Activated CD8-positive, alpha-beta memory T cell treated with anti-CD3 and anti-CD28 coated beads for 48 hours (primary cell): ENCODE measurements around the gene AURKAIP1.
"Not testable (repeated sequence)": the region's sequence is repeated elsewhere in the genome, so short reads cannot be mapped to it uniquely, and the experiment has no call there.

Source experiments
- DNase-seq, 3 experiments: peaks; one replicate each; pipeline ENCODE4 v3.0.0-alpha.2; 2020; ENCODE audit warnings: low read depth in 2 of 3, low spot score in 2 of 3

The AURKAIP1 gene

GRCh38 chr1:1387098-1388077, 12.4 kb upstream of the AURKAIP1 start:
- no peak for DNase-seq

DNA sequence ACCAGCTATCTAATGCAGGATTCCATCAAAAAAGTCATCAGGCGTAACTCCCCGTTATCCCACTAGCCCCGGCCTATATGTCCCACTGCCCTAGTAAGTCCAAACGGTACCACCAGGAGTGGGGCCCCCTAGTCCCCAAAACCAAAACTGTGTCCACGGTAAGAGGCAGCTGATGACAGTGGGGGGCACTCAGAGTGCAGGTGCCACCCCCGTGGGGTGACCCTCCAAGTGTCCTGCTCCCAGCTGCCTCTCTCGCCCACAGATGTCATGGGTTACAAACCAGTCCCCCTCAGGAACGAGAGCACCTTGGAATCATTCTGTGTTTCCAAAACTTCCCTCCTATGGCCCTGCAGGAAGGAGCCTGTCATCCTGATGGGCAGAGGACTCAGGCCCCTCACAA, 10.9 kb upstream of the AURKAIP1 start:
- no peak for DNase-seq

DNA sequence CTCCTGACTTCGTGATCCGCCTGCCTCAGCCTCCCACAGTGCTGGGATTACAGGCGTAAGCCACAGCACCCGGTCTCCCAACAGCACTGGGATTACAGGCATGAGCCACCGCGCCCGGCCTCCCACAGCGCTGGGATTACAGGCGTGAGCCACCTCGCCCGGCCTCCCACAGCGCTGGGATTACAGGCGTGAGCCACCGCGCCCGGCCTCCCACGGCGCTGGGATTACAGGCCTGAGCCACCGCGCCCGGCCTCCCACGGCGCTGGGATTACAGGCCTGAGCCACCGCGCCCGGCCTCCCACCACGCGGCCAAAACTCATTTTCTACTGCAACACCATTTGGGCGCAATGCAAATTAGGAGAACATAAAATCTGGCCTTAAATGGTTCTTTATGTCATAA, 10.3 kb upstream of the AURKAIP1 start:
- not testable (repeated sequence) for DNase-seq

- no peak for DNase-seq
Measured at GRCh38 chr1:1381294-1381693, 6.3 kb upstream of the AURKAIP1 start.

DNA sequence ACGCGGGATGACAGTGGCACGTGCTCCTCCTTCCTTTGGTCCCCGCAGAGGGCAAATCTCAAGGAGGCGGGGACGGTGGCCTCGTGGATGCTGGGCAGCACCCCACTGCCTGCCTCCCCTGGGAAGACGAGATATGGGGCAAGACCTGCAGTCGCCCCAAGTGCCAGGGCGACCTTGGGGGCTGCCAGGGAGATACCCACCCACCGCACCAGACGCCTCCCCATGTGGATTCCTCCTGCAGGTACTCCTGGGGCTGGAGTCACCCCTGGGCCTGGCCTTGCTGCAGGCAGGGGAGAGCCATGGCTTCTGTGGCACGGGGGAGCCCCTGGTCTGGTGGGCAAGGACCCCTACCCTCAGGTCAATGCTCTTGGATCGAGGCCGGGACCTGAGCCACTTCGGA, 5.9 kb upstream of the AURKAIP1 start:
- no peak for DNase-seq

DNA sequence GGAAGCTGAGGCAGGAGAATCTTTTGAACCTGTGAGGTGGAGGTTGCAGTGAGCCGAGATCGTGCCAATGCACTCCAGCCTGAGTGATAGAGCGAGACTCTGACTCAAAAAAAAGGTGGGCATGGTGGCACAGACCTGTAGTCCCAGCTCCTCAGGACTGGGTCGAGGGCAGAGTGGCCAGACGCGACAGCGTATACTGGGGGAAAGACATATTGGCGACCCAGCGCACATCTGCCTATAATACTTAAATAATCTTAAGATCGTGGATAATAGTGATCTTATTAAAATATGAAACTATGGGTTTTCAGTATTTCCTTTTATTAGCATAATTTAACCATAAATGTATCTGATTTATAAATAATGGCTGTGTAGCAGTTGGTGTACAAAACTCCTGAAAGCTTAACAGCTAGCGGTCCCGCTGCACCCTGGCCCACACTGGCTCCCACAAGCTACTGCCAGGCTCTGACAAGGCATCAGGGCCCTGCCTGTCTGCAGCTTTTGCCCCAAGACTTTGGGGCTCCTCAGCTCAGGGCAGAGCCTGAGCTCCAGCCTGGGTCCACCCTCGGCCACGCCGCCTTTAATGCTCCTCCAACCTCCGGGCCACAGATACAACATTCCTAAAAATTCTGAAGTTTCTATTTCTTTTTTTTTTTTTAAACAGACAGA, 2.7 kb upstream of the AURKAIP1 start:
- no peak for DNase-seq

DNA sequence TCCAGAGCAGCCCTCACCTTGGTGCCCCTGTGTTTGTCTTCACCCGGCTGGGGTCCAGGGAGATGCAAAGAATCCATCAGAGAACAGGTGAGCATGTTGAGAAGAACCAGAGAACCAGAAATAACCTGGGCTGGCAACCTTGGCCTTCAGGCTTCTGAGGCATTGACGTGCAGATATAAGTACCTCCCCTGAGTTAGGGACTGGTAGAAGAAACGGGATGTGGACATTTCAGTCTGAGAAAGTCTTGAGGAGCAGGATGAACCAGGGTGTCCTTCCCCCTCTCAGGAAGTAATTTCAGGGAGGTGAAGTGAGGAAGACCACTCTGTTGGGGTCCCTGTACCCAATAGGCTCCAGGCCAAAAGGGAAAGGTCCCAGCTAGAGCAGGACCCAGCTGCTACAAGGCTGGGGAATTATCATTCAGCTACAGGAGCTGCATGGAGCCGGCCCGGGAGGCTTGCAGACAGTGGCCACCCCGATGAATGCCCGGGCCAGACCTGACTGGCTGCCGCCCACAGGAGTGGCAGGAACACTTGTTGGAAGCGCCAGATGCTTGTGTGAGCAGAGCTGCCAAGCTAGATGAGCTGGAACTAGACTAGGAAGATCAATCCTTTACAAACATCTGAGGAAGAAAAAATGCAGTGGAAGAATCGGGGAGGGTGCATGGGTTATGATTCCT, 1.7 kb upstream of the AURKAIP1 start:
- no peak for DNase-seq

GRCh38 chr1:1374589-1374928, 448 bp downstream of the AURKAIP1 start:
- no peak for DNase-seq

DNA sequence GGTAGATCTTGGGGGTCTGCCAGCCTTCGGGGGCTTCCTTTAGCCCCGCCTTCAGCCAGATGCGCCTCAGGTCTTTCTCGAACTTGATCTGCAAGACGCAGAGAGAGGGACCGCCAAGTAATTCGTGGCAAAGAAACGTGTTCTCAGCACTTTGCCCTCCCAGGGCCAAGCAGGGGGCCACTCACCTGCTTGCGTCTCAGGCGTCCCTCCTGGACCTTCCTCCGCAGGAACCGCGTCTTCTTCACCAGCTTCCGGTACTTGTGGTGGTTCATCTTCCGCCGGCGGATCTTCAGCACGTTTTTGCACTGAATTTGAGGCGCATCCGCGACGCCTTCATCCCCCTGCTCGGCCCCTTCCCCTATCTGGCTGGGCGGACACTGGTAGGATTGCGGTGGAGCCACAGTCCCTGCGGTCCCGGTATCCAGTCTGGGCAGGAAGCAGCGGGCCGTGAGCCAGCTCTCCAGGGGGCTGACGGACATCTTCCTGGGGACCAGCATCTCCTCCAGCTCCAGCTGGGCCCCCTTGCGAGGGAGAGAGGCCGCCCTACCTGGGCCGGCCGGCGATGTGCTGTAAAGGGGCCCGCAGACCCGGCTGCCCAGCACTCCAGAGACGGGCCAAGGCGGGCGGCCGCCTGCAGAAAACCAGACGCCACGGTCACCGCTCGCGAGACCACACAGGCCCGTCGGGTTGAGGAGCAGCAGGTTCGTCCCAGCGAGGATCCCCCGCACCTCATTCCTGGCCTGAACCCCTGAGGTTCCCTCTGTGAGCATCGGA, 1.0 kb downstream of the AURKAIP1 start:
- DNase-seq, result no peak

DNA sequence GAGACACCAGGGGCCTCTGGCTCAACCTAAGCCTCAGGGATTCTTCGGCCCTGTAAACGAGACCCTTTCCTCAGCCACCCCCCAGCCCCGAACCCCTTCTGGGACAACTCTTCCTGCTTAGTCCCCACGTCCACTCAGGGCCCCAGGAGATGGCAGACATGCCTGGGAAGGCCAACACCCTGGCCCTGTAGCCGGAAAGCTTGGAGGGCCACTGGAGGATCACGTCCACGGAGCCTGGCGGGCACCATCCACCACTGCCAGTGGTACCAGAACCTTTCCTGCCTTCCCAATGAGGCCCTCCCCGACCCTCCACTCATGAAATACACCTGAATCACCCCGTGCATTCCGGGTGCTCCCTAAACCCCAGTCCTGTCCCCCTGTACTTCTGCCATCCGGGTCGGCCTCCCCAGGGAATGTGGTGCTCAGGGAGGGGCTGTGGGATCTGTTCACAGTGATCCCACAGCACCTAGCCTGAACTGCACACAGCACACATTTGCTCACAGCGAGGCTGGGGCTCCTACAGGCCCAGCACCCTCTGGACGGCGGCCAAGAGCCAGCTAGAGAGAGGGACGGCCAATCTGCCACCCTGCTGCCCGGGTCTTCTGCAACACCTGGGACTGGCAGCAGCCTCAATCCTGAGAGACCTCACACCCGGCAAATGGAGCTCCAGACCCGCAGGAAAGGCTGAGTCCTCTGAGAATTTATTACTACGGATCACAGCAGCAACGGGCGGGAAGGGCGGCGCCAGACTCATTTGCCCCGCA, 1.8 kb downstream of the AURKAIP1 start:
- no peak for DNase-seq

DNA sequence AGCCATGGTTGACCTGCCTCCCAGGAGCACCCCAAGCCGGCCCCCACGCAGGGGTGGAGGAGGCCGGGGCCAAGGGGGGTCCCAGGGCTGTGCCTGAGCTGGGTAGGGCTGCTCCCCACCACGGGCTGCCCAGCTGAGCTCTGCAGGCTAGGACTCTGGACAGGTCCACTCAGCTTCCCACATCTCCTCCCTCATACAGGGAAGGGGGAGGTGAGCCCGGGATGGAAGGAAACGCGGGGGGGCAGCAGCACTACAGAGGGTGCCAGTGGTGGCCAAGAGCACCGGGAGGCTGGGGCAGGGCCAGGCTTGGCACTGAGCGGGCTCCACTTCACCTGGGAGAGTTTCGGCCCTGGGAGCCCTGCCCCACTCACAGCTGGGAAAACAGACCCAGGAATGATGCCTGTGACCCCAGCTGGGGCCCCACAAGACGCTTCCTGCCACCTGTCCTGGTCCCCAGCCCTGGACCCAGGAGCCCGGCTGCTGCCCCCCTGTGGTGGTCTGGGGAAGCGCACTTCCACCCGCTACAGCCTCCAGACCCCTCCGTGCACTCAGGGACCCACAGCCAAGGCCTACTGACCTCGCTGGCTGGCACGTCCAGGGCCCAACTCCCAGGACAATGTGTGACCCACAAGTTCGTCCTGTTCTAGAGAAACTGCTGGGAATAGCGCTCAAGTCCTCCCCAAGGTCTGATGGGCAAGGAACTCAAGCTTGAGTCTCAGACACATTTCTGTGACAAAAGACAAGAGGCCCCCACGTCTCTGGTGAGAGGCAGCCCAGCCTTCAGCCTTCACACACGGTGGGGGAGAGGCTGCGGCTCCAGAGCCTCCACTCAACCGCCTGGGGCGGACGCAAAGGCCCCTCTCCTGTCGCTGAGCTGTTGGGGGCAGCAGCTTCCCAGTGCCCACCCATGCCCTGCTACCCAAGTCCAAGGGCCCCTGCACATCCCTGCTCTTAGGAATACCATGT, 3.0 kb downstream of the AURKAIP1 start:
- DNase-seq, result peak; percentile 54 to 84 (median 81)

- no peak for DNase-seq
Measured at GRCh38 chr1:1371364-1371745, 3.7 kb downstream of the AURKAIP1 start.

DNA sequence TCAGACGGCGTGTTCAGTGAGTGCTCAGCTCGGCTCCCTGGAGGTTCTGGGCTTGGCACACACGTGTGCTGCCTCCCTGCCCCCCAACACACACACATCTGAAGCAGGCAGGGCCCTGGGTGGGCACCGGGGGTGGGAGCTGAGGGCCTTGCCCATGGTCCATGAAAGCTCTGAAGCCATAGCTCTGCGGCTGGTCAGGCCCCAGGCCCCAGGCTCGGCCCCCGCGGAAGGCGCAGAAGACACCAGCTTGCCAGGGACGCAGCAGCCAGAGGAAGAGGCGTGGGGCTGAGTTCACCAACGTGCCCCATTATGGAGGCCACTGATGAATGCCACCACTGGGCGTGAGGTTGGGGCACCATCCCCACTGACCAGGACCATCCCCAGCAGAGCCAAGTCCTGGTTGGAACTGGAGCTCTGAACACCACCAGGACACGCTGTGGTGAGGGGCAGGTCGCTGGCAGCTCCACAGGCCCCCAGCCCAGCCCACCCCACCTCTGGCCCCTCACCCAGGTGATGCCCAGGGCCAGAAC, 4.2 kb downstream of the AURKAIP1 start:
- DNase-seq, result no peak

- DNase-seq, result not testable (repeated sequence)
Measured at GRCh38 chr1:1370094-1370493, 4.9 kb downstream of the AURKAIP1 start.

DNA sequence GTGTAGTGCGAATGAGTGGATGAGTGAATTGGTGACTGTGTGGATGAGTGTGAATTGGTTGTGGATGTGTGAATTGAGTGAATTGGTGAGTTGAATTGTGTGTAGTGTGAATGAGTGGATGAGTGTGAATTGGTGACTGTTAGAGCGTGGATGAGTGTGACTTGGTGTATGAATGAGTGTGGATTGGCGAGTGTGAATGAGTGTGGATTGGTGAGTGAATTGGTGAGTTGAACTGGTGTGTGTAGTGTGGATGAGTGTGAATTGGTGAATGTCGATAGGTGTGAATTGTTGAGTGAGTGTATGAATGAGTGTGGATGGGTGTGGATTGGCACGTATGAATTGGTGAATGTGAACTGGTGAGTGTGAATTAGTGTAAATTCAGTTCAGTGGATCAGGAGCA, 7.7 kb downstream of the AURKAIP1 start:
- DNase-seq, result no peak

DNA sequence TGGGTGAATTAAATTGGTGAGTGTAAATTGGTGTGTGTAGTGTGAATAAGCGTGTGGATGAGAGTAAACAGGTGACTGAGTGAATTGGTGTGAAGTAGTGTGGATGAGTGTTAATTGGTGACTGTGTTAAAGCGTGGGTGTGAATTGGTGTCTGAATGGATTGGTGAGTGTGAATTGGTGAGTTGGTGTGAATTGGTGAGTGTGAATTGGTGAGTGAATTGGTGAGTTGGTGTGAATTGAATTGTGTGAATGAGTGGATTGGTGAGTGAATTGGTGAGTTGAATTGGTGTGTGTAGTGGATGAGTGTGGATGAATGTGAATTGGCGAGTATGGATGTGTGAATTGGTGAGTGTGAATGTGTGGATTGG, 8.3 kb downstream of the AURKAIP1 start:
- DNase-seq, result no peak

DNA sequence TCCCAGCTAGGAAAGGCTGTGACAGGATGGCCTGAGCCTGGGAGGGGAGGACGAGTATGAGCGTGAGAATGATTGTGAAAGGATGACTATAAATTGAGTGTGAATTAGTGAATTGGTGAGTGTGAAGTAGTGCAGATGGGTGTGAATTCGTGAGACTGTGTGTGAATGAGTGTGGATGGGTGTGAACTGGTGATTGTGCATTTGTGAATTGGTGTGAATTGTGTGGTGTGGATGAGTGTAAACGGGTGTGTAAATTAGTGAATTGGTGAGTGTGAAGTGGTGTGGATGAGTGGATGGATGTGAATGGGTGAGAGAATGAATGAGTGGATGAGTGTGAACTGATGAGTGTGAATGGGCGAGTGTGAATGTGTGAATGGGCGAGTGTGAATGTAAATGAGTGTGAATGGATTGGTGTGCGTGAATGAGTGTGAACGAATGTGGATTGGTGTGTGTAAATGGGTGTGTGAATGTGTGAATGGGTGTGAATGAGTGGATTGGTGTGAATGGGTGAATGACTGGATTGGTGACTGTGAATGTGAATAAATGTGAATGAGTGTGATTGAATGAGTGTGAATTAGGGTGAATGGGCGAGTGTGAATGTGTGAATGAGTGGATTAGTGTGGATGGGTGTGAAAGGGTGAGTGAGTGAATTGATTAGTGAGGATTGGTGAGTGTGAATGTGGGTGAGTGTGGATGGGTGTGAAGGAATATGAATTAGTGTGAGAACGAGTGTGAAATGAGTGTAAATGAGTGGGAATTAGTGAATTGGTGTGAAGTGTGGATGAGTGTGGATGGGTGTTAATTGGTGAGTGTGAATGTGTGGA, 8.9 kb downstream of the AURKAIP1 start:
- DNase-seq, result no peak

DNA sequence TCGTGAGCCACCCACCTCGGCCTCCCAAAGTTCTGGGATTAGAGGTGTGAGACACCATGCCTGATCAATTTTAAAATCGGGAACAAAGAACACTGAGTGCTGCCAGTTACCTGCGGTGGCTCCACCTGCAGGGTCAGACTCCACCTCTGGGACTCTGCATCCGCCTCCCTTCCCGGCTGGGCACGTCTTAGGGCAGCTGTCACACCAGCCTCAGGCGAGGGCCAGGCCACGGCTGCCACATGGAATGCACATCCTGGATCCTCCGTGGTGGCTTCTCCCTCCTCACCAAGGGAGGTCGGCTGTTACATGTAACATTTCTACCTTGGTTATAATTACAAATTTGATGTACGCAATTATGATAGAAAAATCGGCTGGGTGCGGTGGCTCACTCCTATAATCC, 10.7 kb downstream of the AURKAIP1 start:
- DNase-seq, result no peak
